ENCODE measurements around the gene CYFIP1.

Gene CYFIP1

GRCh38 chr15:22844421-22845288, 135.5 kb downstream of the CYFIP1 start:
- Histone ChIP-seq H3K9me3 (ENCODE audit: low read length) (no peaks in the 10 kb centered on the region), H3K4me3 (ENCODE audit: low read length) (no peak overlapping the region), H3K36me3 (ENCODE audit: insufficient read depth, low read length) (peaks cover 37% of the 10 kb centered on the region), H3K27me3 (ENCODE audit: insufficient read depth, low read length) (no peaks in the 10 kb centered on the region), H3K4me1 (ENCODE audit: insufficient read depth, low read length) (peaks cover 9% of the 10 kb centered on the region), H2AFZ (ENCODE audit: low read depth, low read length) (no peak overlapping the region)

- peak overlapping the region; percentile 95 for H2AFZ ChIP-seq (ENCODE audit: low read depth, low read length)
Measured at GRCh38 chr15:22839046-22839695, 141.0 kb downstream of the CYFIP1 start.

DNA sequence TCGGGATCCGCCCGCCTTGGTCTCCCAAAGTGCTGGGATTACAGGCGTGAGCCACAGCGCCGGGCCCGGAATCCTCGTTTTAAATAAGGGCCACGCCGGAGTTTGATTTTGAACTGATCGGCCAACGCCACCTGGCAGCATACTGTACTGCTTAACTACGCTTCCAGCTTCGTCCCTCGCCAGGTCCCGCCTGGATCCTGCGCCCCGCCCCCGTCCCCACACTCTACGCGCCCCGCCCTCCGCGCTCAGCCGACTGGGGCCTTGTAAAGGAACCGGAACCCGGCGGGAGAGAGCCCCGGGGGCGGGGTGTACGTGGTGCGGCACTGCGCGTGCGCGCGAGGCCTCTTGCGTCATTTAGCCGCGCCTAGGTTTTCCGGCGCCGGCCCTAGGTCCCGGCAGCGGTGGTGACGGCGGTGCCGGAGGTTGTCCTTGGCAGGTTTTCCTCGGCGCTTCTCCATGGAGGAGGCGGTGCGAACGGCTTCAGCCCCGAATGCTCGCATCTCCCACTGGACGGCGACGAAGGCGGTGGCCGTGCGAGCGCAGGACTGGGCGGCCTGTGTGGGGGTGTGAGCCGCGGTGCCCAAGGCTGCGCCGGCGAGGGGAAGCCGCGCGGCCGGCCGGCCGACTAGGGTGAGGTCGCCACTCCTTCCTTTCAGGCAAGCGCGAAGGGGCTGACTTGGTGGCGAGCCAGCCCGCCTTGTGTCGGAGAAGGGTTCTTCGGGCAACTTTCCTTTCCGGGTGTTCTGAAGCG, 141.7 kb downstream of the CYFIP1 start, which contains the start of gene NIPA2:
TSS of gene NIPA2 (plus strand) at position 375 of the 751 bp plus-strand sequence. CDS start 13,066 bp downstream, outside the sequence.
- H3K27me3 ChIP-seq (ENCODE audit: insufficient read depth, low read length): no peaks in the 10 kb centered on the region
- H3K9me3 ChIP-seq (ENCODE audit: low read length): no peaks in the 10 kb centered on the region
- H3K36me3 ChIP-seq (ENCODE audit: insufficient read depth, low read length): peaks cover 11% of the 10 kb centered on the region
- peak within 1 kb of the TSS; percentile 92 for H3K4me3 ChIP-seq (ENCODE audit: low read length)
- peak within 1 kb of the TSS; percentile 95 for H2AFZ ChIP-seq (ENCODE audit: low read depth, low read length)
- H3K4me1 ChIP-seq (ENCODE audit: insufficient read depth, low read length): peaks cover 13% of the 10 kb centered on the region

More at GRCh38 chr15:22839046-22839695, 141.0 kb downstream of the CYFIP1 start:
- H3K36me3 ChIP-seq (ENCODE audit: insufficient read depth, low read length): peaks cover 11% of the 10 kb centered on the region
- H3K4me3 ChIP-seq (ENCODE audit: low read length): peak overlapping the region; percentile 92
- no peaks in the 10 kb centered on the region for H3K27me3 ChIP-seq (ENCODE audit: insufficient read depth, low read length)
- H3K9me3 ChIP-seq (ENCODE audit: low read length): no peaks in the 10 kb centered on the region
- peaks cover 13% of the 10 kb centered on the region for H3K4me1 ChIP-seq (ENCODE audit: insufficient read depth, low read length)

DNA sequence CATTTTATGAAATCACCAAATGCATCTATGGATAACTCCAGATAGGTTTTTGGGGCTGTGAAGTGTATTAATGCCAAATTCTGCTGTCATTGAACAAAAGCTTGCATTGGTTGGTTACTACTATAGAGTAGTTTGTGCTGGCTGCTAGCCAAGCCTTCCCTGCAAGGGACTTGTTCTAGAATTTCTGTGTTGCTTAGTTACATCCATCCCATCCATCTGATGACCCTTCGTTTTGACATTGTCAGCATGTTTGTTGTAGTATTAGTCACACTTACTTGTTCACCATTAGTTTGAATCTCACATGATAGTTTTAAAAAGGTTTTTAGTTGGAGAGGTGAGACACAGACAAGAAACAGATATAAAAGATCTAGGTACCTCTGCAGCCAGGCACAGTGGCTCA, 148.7 kb downstream of the CYFIP1 start:
- Histone ChIP-seq H3K4me3 (ENCODE audit: low read length) (no peak overlapping the region), H3K27me3 (ENCODE audit: insufficient read depth, low read length) (no peaks in the 10 kb centered on the region), H2AFZ (ENCODE audit: low read depth, low read length) (no peak overlapping the region), H3K9me3 (ENCODE audit: low read length) (no peaks in the 10 kb centered on the region), H3K4me1 (ENCODE audit: insufficient read depth, low read length) (no peaks in the 10 kb centered on the region), H3K36me3 (ENCODE audit: insufficient read depth, low read length) (peaks cover 2% of the 10 kb centered on the region)

DNA sequence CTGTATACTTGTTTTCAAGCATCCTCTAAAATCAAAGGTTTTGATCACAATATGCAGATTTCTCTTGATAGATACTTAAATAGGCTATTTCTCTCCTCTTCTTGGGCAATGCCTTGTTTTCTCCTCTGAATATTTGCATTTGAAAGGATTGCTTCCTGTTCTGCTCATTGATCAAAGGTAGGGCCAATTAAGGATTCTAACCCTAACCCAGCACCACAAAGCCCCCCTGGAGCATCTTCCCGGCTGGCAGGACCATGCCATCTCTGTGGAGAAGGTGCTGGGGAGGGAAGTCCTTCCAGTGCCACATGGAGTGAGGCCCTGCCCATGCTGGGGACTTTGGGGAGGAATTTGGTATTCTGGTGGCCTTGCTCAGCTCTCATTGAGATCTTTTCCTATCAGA, 153.0 kb downstream of the CYFIP1 start:
- Histone ChIP-seq H2AFZ (ENCODE audit: low read depth, low read length) (no peak overlapping the region), H3K36me3 (ENCODE audit: insufficient read depth, low read length) (peaks cover 19% of the 10 kb centered on the region), H3K27me3 (ENCODE audit: insufficient read depth, low read length) (no peaks in the 10 kb centered on the region), H3K4me1 (ENCODE audit: insufficient read depth, low read length) (no peaks in the 10 kb centered on the region), H3K9me3 (ENCODE audit: low read length) (no peaks in the 10 kb centered on the region), H3K4me3 (ENCODE audit: low read length) (no peak overlapping the region)

DNA sequence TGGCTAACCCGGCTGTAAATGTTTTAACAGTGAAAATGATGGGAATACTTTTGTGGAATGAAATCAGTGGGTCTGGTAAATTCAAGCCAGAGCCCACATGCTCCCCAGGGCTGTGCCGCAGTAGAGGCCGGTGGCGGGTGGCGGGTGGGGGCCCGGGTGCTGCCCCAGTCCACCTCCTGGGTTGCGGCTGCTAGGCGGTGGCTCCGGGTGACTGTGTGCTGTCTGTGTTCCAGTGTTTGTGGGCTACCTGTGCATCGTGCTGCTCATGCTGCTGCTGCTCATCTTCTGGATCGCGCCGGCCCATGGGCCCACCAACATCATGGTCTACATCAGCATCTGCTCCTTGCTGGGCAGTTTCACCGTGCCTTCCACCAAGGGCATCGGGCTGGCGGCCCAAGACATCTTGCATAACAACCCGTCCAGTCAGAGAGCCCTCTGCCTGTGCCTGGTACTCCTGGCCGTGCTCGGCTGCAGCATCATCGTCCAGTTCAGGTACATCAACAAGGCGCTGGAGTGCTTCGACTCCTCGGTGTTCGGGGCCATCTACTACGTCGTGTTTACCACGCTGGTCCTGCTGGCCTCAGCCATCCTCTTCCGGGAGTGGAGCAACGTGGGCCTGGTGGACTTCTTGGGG, 156.6 kb downstream of the CYFIP1 start:
- H2AFZ ChIP-seq (ENCODE audit: low read depth, low read length): no peak overlapping the region
- H3K4me3 ChIP-seq (ENCODE audit: low read length): no peak overlapping the region
- peaks cover 35% of the 10 kb centered on the region for H3K36me3 ChIP-seq (ENCODE audit: insufficient read depth, low read length)
- H3K27me3 ChIP-seq (ENCODE audit: insufficient read depth, low read length): no peaks in the 10 kb centered on the region
- no peaks in the 10 kb centered on the region for H3K4me1 ChIP-seq (ENCODE audit: insufficient read depth, low read length)
- no peaks in the 10 kb centered on the region for H3K9me3 ChIP-seq (ENCODE audit: low read length)

- Histone ChIP-seq H2AFZ (ENCODE audit: low read depth, low read length) (no peak overlapping the region), H3K4me1 (ENCODE audit: insufficient read depth, low read length) (no peaks in the 10 kb centered on the region), H3K27me3 (ENCODE audit: insufficient read depth, low read length) (no peaks in the 10 kb centered on the region), H3K4me3 (ENCODE audit: low read length) (no peak overlapping the region), H3K9me3 (ENCODE audit: low read length) (no peaks in the 10 kb centered on the region), H3K36me3 (ENCODE audit: insufficient read depth, low read length) (peaks cover 29% of the 10 kb centered on the region)
Measured at GRCh38 chr15:22819651-22820050, 160.5 kb downstream of the CYFIP1 start.

Data from neuron (in vitro differentiated cells).